Fibroblast of lung (primary cell): Measurements from ENCODE around the gene TUT7.

Experiments
- CTCF ChIP-seq, 2 donors: IDR thresholded peaks in 1 of 2; conservative IDR thresholded peaks in 1 of 2; 1 replicate in 1 of 2; 2 replicates in 1 of 2; pipeline ENCODE4 v1.5.1; 2011 to 2012; ENCODE audit warnings: low read length in 2 of 2, control low read depth in 1 of 2, inconsistent platforms in 1 of 2, low read depth in 1 of 2, mild to moderate bottlenecking in 1 of 2
- EZH2 ChIP-seq: IDR thresholded peaks from 2 replicates; pipeline ENCODE4 v1.5.1; 2012; ENCODE audit warnings: low read length, control low read depth, mild to moderate bottlenecking; ENCODE audit errors: missing control alignments

- TF ChIP-seq EZH2 (no peak), CTCF (conservative IDR thresholded peaks at IDR 0.05 in 1 of 2, IDR thresholded peaks at IDR 0.05 in 1 of 2; ENCODE audit: low read depth in 1 of 2, low read length in 2 of 2) (no peak)
Measured at GRCh38 chr9:86286278-86286677, 67.9 kb downstream of the TUT7 start.
